Measurements from ENCODE around the gene EPN3.

The EPN3 gene

GRCh38 chr17:50554201-50554600 is 21.7 kb downstream of the EPN3 start:
- no peak overlapping the region for H4K8ac ChIP-seq (ENCODE audit: low read depth, low read length)
- peaks cover 5% of the 10 kb centered on the region for H3K4me1 ChIP-seq (ENCODE audit: control insufficient read depth, low read depth, low read length)
- no peak for DNase-seq
- H2BK5ac ChIP-seq (ENCODE audit: low read length): no peak overlapping the region
- no peak overlapping the region for H2AK5ac ChIP-seq (ENCODE audit: low read length)
- H3K36me3 ChIP-seq (ENCODE audit: control insufficient read depth, insufficient read depth, low read length): no peaks in the 10 kb centered on the region
- no peak overlapping the region for H2BK15ac ChIP-seq (replicated peaks; ENCODE audit: low read depth)
- no peak overlapping the region for H3K4me3 ChIP-seq (ENCODE audit: low read length)
- no peaks in the 10 kb centered on the region for H3K79me1 ChIP-seq (ENCODE audit: low read length)
- H3K23ac ChIP-seq (ENCODE audit: low read length): no peak overlapping the region
- no peaks in the 10 kb centered on the region for H3K79me2 ChIP-seq (ENCODE audit: control insufficient read depth, insufficient read depth, low read length)
- no peaks in the 10 kb centered on the region for H3K27me3 ChIP-seq (ENCODE audit: insufficient read depth, low read length, poor library complexity)
- no peak overlapping the region for H3K9ac ChIP-seq (ENCODE audit: low read length)
- no peak overlapping the region for H2BK120ac ChIP-seq (ENCODE audit: low read depth, low read length)
- no CpG with 5 or more reads among the region's 17 CpGs for WGBS (ENCODE audit: extremely low coverage, insufficient coverage, low lambda C conversion rate)
- no peak overlapping the region for H3K27ac ChIP-seq (ENCODE audit: low read depth, low read length)
- H3K4ac ChIP-seq (ENCODE audit: low read depth, low read length): no peak overlapping the region
- H3K18ac ChIP-seq (ENCODE audit: low read length): no peak overlapping the region
- no peak overlapping the region for H3K4me2 ChIP-seq (ENCODE audit: low read length)
- H3K56ac ChIP-seq (ENCODE audit: low read length): no peak overlapping the region
- no peak overlapping the region for H4K5ac ChIP-seq (ENCODE audit: low read length)

GRCh38 chr17:50556803-50557202 is 24.3 kb downstream of the EPN3 start:
- Histone ChIP-seq H3K4ac (ENCODE audit: low read depth, low read length) (no peak overlapping the region), H2AK5ac (ENCODE audit: low read length) (no peak overlapping the region), H3K27ac (ENCODE audit: low read depth, low read length) (no peak overlapping the region), H3K79me1 (ENCODE audit: low read length) (no peaks in the 10 kb centered on the region), H3K4me3 (ENCODE audit: low read length) (no peak overlapping the region), H3K36me3 (ENCODE audit: control insufficient read depth, insufficient read depth, low read length) (no peaks in the 10 kb centered on the region), H2BK15ac (replicated peaks; ENCODE audit: low read depth) (no peak overlapping the region), H4K8ac (ENCODE audit: low read depth, low read length) (no peak overlapping the region), H3K56ac (ENCODE audit: low read length) (no peak overlapping the region), H3K4me2 (ENCODE audit: low read length) (no peak overlapping the region), H4K5ac (ENCODE audit: low read length) (no peak overlapping the region), H2BK120ac (ENCODE audit: low read depth, low read length) (no peak overlapping the region), H2BK5ac (ENCODE audit: low read length) (no peak overlapping the region), H3K4me1 (ENCODE audit: control insufficient read depth, low read depth, low read length) (peaks cover 5% of the 10 kb centered on the region), H3K23ac (ENCODE audit: low read length) (no peak overlapping the region), H3K27me3 (ENCODE audit: insufficient read depth, low read length, poor library complexity) (no peaks in the 10 kb centered on the region), H3K9ac (ENCODE audit: low read length) (no peak overlapping the region), H3K79me2 (ENCODE audit: control insufficient read depth, insufficient read depth, low read length) (no peaks in the 10 kb centered on the region), H3K18ac (ENCODE audit: low read length) (no peak overlapping the region)
- DNase-seq: no peak
- no CpG with 5 or more reads among the region's 5 CpGs for WGBS (ENCODE audit: extremely low coverage, insufficient coverage, low lambda C conversion rate)

GRCh38 chr17:50557630-50558029 is 25.1 kb downstream of the EPN3 start:
- Histone ChIP-seq H3K79me2 (ENCODE audit: control insufficient read depth, insufficient read depth, low read length) (no peaks in the 10 kb centered on the region), H3K4ac (ENCODE audit: low read depth, low read length) (no peak overlapping the region), H2BK120ac (ENCODE audit: low read depth, low read length) (no peak overlapping the region), H4K8ac (ENCODE audit: low read depth, low read length) (no peak overlapping the region), H3K56ac (ENCODE audit: low read length) (no peak overlapping the region), H3K4me3 (ENCODE audit: low read length) (no peak overlapping the region), H3K4me2 (ENCODE audit: low read length) (no peak overlapping the region), H3K23ac (ENCODE audit: low read length) (no peak overlapping the region), H2BK5ac (ENCODE audit: low read length) (no peak overlapping the region), H2BK15ac (replicated peaks; ENCODE audit: low read depth) (no peak overlapping the region), H3K9ac (ENCODE audit: low read length) (no peak overlapping the region), H4K5ac (ENCODE audit: low read length) (no peak overlapping the region), H3K27ac (ENCODE audit: low read depth, low read length) (no peak overlapping the region), H3K36me3 (ENCODE audit: control insufficient read depth, insufficient read depth, low read length) (no peaks in the 10 kb centered on the region), H2AK5ac (ENCODE audit: low read length) (no peak overlapping the region), H3K4me1 (ENCODE audit: control insufficient read depth, low read depth, low read length) (peaks cover 11% of the 10 kb centered on the region), H3K27me3 (ENCODE audit: insufficient read depth, low read length, poor library complexity) (no peaks in the 10 kb centered on the region), H3K18ac (ENCODE audit: low read length) (no peak overlapping the region), H3K79me1 (ENCODE audit: low read length) (no peaks in the 10 kb centered on the region)
- no peak for DNase-seq
- WGBS (ENCODE audit: extremely low coverage, insufficient coverage, low lambda C conversion rate): no CpG with 5 or more reads among the region's 4 CpGs

GRCh38 chr17:50558091-50558490 is 25.6 kb downstream of the EPN3 start:
- H3K4me2 ChIP-seq (ENCODE audit: low read length): no peak overlapping the region
- H3K79me2 ChIP-seq (ENCODE audit: control insufficient read depth, insufficient read depth, low read length): no peaks in the 10 kb centered on the region
- H2BK120ac ChIP-seq (ENCODE audit: low read depth, low read length): no peak overlapping the region
- no peak overlapping the region for H3K23ac ChIP-seq (ENCODE audit: low read length)
- no peaks in the 10 kb centered on the region for H3K36me3 ChIP-seq (ENCODE audit: control insufficient read depth, insufficient read depth, low read length)
- H2BK5ac ChIP-seq (ENCODE audit: low read length): no peak overlapping the region
- H4K8ac ChIP-seq (ENCODE audit: low read depth, low read length): no peak overlapping the region
- WGBS (ENCODE audit: extremely low coverage, insufficient coverage, low lambda C conversion rate): no CpG with 5 or more reads among the region's 4 CpGs
- no peak overlapping the region for H3K4ac ChIP-seq (ENCODE audit: low read depth, low read length)
- no peak overlapping the region for H2BK15ac ChIP-seq (replicated peaks; ENCODE audit: low read depth)
- H3K27ac ChIP-seq (ENCODE audit: low read depth, low read length): no peak overlapping the region
- H4K5ac ChIP-seq (ENCODE audit: low read length): no peak overlapping the region
- H3K27me3 ChIP-seq (ENCODE audit: insufficient read depth, low read length, poor library complexity): no peaks in the 10 kb centered on the region
- H3K79me1 ChIP-seq (ENCODE audit: low read length): no peaks in the 10 kb centered on the region
- peaks cover 11% of the 10 kb centered on the region for H3K4me1 ChIP-seq (ENCODE audit: control insufficient read depth, low read depth, low read length)
- no peak overlapping the region for H2AK5ac ChIP-seq (ENCODE audit: low read length)
- H3K56ac ChIP-seq (ENCODE audit: low read length): no peak overlapping the region
- H3K4me3 ChIP-seq (ENCODE audit: low read length): no peak overlapping the region
- no peak overlapping the region for H3K9ac ChIP-seq (ENCODE audit: low read length)
- DNase-seq: no peak
- H3K18ac ChIP-seq (ENCODE audit: low read length): no peak overlapping the region

GRCh38 chr17:50558581-50558940 is 26.0 kb downstream of the EPN3 start:
- Histone ChIP-seq H4K5ac (ENCODE audit: low read length) (no peak overlapping the region), H3K4me3 (ENCODE audit: low read length) (no peak overlapping the region), H3K4me2 (ENCODE audit: low read length) (peak overlapping the region; percentile 98), H3K23ac (ENCODE audit: low read length) (no peak overlapping the region), H2BK120ac (ENCODE audit: low read depth, low read length) (no peak overlapping the region), H3K36me3 (ENCODE audit: control insufficient read depth, insufficient read depth, low read length) (no peaks in the 10 kb centered on the region), H3K9ac (ENCODE audit: low read length) (no peak overlapping the region), H3K56ac (ENCODE audit: low read length) (peak overlapping the region; percentile 93), H4K8ac (ENCODE audit: low read depth, low read length) (no peak overlapping the region), H2BK15ac (replicated peaks; ENCODE audit: low read depth) (no peak overlapping the region), H3K79me1 (ENCODE audit: low read length) (no peaks in the 10 kb centered on the region), H3K4ac (ENCODE audit: low read depth, low read length) (no peak overlapping the region), H2BK5ac (ENCODE audit: low read length) (no peak overlapping the region), H3K27me3 (ENCODE audit: insufficient read depth, low read length, poor library complexity) (no peaks in the 10 kb centered on the region), H2AK5ac (ENCODE audit: low read length) (no peak overlapping the region), H3K79me2 (ENCODE audit: control insufficient read depth, insufficient read depth, low read length) (no peaks in the 10 kb centered on the region), H3K18ac (ENCODE audit: low read length) (no peak overlapping the region), H3K27ac (ENCODE audit: low read depth, low read length) (no peak overlapping the region), H3K4me1 (ENCODE audit: control insufficient read depth, low read depth, low read length) (peaks cover 11% of the 10 kb centered on the region)
- WGBS (ENCODE audit: extremely low coverage, insufficient coverage, low lambda C conversion rate): no CpG with 5 or more reads among the region's 18 CpGs
- DNase-seq: no peak

GRCh38 chr17:50558941-50559614 is 26.5 kb downstream of the EPN3 start:
- Histone ChIP-seq H3K23ac (ENCODE audit: low read length) (no peak overlapping the region), H3K27me3 (ENCODE audit: insufficient read depth, low read length, poor library complexity) (no peaks in the 10 kb centered on the region)
- DNase-seq: peak; percentile 85

More at GRCh38 chr17:50558941-50559614, 26.5 kb downstream of the EPN3 start:
- Histone ChIP-seq H3K79me1 (ENCODE audit: low read length) (no peaks in the 10 kb centered on the region), H3K4me1 (ENCODE audit: control insufficient read depth, low read depth, low read length) (peaks cover 11% of the 10 kb centered on the region), H4K8ac (ENCODE audit: low read depth, low read length) (no peak overlapping the region), H2BK15ac (replicated peaks; ENCODE audit: low read depth) (no peak overlapping the region), H3K18ac (ENCODE audit: low read length) (peak overlapping the region; percentile 28), H3K4me2 (ENCODE audit: low read length) (peak overlapping the region; percentile 98), H3K79me2 (ENCODE audit: control insufficient read depth, insufficient read depth, low read length) (no peaks in the 10 kb centered on the region), H3K56ac (ENCODE audit: low read length) (peak overlapping the region; percentile 93), H3K4ac (ENCODE audit: low read depth, low read length) (peak overlapping the region; percentile 64), H2AK5ac (ENCODE audit: low read length) (no peak overlapping the region), H3K36me3 (ENCODE audit: control insufficient read depth, insufficient read depth, low read length) (no peaks in the 10 kb centered on the region), H3K4me3 (ENCODE audit: low read length) (peak overlapping the region; percentile 46), H2BK5ac (ENCODE audit: low read length) (no peak overlapping the region), H2BK120ac (ENCODE audit: low read depth, low read length) (no peak overlapping the region), H3K27ac (ENCODE audit: low read depth, low read length) (no peak overlapping the region), H3K9ac (ENCODE audit: low read length) (peak overlapping the region; percentile 73), H4K5ac (ENCODE audit: low read length) (no peak overlapping the region)
- no CpG with 5 or more reads among the region's 55 CpGs for WGBS (ENCODE audit: extremely low coverage, insufficient coverage, low lambda C conversion rate)
